Measurements from ENCODE around the gene NAGK.

DNA sequence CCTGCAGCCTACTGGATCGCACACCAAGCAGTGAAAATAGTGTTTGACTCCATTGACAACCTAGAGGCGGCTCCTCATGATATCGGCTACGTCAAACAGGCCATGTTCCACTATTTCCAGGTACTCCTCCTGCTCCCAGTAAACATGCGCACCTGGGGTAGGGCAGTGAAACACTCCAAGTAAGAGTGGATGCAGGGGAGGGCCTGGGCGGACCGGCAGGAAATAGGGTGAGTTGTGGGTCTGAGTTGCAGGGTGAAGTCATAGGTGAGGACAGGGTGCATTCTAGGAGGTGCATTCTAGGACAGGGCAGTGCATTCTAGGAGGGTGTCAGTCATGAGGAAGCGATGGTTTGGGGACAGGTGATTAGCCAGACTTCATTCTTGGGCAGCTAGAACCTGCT is 5.0 kb downstream of the NAGK start:
- TF ChIP-seq, protein P1, sequence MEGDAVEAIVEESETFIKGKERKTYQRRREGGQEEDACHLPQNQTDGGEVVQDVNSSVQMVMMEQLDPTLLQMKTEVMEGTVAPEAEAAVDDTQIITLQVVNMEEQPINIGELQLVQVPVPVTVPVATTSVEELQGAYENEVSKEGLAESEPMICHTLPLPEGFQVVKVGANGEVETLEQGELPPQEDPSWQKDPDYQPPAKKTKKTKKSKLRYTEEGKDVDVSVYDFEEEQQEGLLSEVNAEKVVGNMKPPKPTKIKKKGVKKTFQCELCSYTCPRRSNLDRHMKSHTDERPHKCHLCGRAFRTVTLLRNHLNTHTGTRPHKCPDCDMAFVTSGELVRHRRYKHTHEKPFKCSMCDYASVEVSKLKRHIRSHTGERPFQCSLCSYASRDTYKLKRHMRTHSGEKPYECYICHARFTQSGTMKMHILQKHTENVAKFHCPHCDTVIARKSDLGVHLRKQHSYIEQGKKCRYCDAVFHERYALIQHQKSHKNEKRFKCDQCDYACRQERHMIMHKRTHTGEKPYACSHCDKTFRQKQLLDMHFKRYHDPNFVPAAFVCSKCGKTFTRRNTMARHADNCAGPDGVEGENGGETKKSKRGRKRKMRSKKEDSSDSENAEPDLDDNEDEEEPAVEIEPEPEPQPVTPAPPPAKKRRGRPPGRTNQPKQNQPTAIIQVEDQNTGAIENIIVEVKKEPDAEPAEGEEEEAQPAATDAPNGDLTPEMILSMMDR (IDR thresholded peaks at IDR 0.05; ENCODE audit: low read depth, low read length, poor library complexity, severe bottlenecking): no peak
- no peak for TF ChIP-seq EZH2phosphoT487 (IDR thresholded peaks at IDR 0.05; ENCODE audit: borderline replicate concordance, low read length)

All from DOHH2 (cell line).